Measurements from ENCODE around the gene PYGO1.
"Not testable (repeated sequence)": the region's sequence is repeated elsewhere in the genome, so short reads cannot be mapped to it uniquely, and the experiment has no call there.

The PYGO1 gene

DNA sequence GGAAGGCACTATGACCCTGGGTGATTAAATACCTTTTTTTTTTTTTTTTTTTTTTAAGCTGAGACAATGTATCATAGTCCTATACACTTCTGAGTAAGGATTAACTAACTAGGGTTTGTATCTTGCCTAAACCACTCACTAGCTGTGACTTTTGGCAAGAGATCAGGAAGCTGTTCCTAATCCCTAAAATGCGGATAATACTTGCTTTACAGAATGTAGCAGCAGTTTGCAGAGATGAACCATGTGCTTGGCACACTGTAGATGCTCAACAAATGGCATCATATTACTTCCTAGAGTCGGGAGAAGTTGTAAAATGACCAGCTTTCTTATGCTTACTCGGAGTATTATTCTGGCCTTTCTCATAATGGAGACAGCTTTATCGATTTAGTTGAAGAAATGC lies 25.6 kb upstream of the PYGO1 start:
- Histone ChIP-seq H3K27me3 (ENCODE audit: control insufficient read depth in 1 of 2, insufficient read depth in 2 of 2, low read length in 2 of 2) (no peaks in the 10 kb centered on the region), H3K27ac (ENCODE audit: low read length) (no peak overlapping the region), H3K9ac (ENCODE audit: low read length in 2 of 2) (no peak overlapping the region), H3K4me1 (ENCODE audit: control insufficient read depth, insufficient read depth, low read length) (no peaks in the 10 kb centered on the region), H3K4me3 (ENCODE audit: low read length in 2 of 2) (no peak overlapping the region), H3K36me3 (ENCODE audit: control insufficient read depth in 2 of 2, insufficient read depth in 2 of 2, low read length in 2 of 2) (peaks cover 0 to 6% of the 10 kb centered on the region in 2 donors), H3K9me3 (ENCODE audit: control insufficient read depth in 2 of 2, low read length in 2 of 2) (no peaks in the 10 kb centered on the region)

GRCh38 chr15:55606214-55606613 lies 18.1 kb upstream of the PYGO1 start:
- Histone ChIP-seq H3K9me3 (ENCODE audit: control insufficient read depth in 2 of 2, low read length in 2 of 2) (peaks cover 0 to 2% of the 10 kb centered on the region in 2 donors), H3K36me3 (ENCODE audit: control insufficient read depth in 2 of 2, insufficient read depth in 2 of 2, low read length in 2 of 2) (no peaks in the 10 kb centered on the region), H3K4me3 (ENCODE audit: low read length in 2 of 2) (no peak overlapping the region), H3K27ac (ENCODE audit: low read length) (no peak overlapping the region), H3K4me1 (ENCODE audit: control insufficient read depth, insufficient read depth, low read length) (no peaks in the 10 kb centered on the region), H3K9ac (ENCODE audit: low read length in 2 of 2) (no peak overlapping the region), H3K27me3 (ENCODE audit: control insufficient read depth in 1 of 2, insufficient read depth in 2 of 2, low read length in 2 of 2) (no peaks in the 10 kb centered on the region)

GRCh38 chr15:55601374-55601773 lies 13.2 kb upstream of the PYGO1 start:
- peaks cover 0 to 2% of the 10 kb centered on the region in 2 donors for H3K9me3 ChIP-seq (ENCODE audit: control insufficient read depth in 2 of 2, low read length in 2 of 2)
- no peak overlapping the region for H3K4me3 ChIP-seq (ENCODE audit: low read length in 2 of 2)
- no peak overlapping the region for H3K27ac ChIP-seq (ENCODE audit: low read length)
- no peaks in the 10 kb centered on the region for H3K36me3 ChIP-seq (ENCODE audit: control insufficient read depth in 2 of 2, insufficient read depth in 2 of 2, low read length in 2 of 2)
- H3K27me3 ChIP-seq (ENCODE audit: control insufficient read depth in 1 of 2, insufficient read depth in 2 of 2, low read length in 2 of 2): no peaks in the 10 kb centered on the region
- H3K4me1 ChIP-seq (ENCODE audit: control insufficient read depth, insufficient read depth, low read length): no peaks in the 10 kb centered on the region
- no peak overlapping the region for H3K9ac ChIP-seq (ENCODE audit: low read length in 2 of 2)

DNA sequence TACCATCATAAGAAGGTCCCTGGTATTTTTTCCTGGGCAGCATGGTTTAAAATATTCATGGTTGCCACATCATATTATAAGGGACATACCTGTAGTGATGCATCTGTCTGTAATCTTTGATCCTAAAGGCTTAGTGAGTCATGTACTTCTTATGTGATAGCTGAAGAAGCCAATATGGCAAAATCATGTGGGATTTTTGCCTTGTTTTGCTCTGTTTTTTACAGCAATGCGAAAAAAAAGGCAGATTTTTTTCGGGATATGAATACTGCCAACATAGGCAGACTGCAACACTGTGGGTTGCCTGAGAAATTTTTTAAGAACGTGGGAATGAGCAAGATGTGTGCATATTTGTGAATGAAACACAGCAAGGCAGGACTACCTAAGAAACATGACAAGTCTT lies 11.3 kb upstream of the PYGO1 start:
- Histone ChIP-seq H3K4me1 (ENCODE audit: control insufficient read depth, insufficient read depth, low read length) (no peaks in the 10 kb centered on the region), H3K36me3 (ENCODE audit: control insufficient read depth in 2 of 2, insufficient read depth in 2 of 2, low read length in 2 of 2) (no peaks in the 10 kb centered on the region), H3K9ac (ENCODE audit: low read length in 2 of 2) (no peak overlapping the region), H3K27ac (ENCODE audit: low read length) (no peak overlapping the region), H3K27me3 (ENCODE audit: control insufficient read depth in 1 of 2, insufficient read depth in 2 of 2, low read length in 2 of 2) (no peaks in the 10 kb centered on the region), H3K4me3 (ENCODE audit: low read length in 2 of 2) (no peak overlapping the region), H3K9me3 (ENCODE audit: control insufficient read depth in 2 of 2, low read length in 2 of 2) (no peaks in the 10 kb centered on the region)

DNA sequence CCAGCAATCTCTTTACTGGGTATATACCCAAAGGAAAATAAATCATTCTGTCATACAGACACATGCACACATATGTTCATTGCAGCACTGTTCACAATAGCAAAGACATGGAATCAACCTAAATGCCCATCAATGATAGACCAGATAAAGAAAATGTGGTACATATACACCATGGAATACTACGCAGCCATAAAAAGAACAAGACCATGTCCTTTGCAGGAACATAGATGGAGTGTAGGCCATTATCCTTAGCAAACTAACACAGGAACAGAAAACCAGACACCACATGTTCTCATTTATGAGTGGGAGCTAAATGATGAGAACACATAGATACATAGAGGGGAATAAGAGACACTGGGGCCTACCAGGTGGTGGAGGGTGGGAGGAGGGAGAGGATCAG lies 4.9 kb upstream of the PYGO1 start:
- H3K9ac ChIP-seq (ENCODE audit: low read length in 2 of 2); H3K4me1 ChIP-seq (ENCODE audit: control insufficient read depth, insufficient read depth, low read length): not testable (repeated sequence)

DNA sequence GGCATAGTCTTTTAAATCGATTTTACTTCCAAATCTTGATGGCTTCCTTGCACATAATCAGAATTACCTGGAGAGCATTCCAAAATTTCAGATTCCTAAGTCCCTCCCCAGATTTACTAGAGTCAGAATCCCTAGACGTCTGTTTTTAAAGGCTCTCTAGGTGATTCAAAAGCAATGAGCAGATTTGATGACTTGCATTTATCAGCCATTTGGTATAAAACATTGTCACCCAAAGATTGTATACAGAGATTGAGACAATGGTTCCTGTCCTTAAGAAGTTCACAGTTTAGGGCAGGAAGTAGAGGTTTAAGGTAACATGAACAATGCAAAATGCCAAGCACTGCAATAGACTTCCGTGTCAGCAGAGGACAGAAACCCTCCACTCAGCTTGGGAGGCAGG lies 2.6 kb upstream of the PYGO1 start:
- H3K27ac ChIP-seq (ENCODE audit: low read length): no peak overlapping the region
- no peaks in the 10 kb centered on the region for H3K9me3 ChIP-seq (ENCODE audit: control insufficient read depth in 2 of 2, low read length in 2 of 2)
- no peak overlapping the region for H3K4me3 ChIP-seq (ENCODE audit: low read length in 2 of 2)
- peaks cover 2% of the 10 kb centered on the region for H3K4me1 ChIP-seq (ENCODE audit: control insufficient read depth, insufficient read depth, low read length)
- no peaks in the 10 kb centered on the region for H3K27me3 ChIP-seq (ENCODE audit: control insufficient read depth in 1 of 2, insufficient read depth in 2 of 2, low read length in 2 of 2)
- H3K36me3 ChIP-seq (ENCODE audit: control insufficient read depth in 2 of 2, insufficient read depth in 2 of 2, low read length in 2 of 2): no peaks in the 10 kb centered on the region
- no peak overlapping the region for H3K9ac ChIP-seq (ENCODE audit: low read length in 2 of 2)

More for the DNA sequence above, 4.9 kb upstream of the PYGO1 start:
- H3K9me3 ChIP-seq (ENCODE audit: control insufficient read depth in 2 of 2, low read length in 2 of 2); H3K27me3 ChIP-seq (ENCODE audit: control insufficient read depth in 1 of 2, insufficient read depth in 2 of 2, low read length in 2 of 2); H3K4me3 ChIP-seq (ENCODE audit: low read length in 2 of 2); H3K27ac ChIP-seq (ENCODE audit: low read length); H3K36me3 ChIP-seq (ENCODE audit: control insufficient read depth in 2 of 2, insufficient read depth in 2 of 2, low read length in 2 of 2): not testable (repeated sequence)

GRCh38 chr15:55589287-55589686 lies 1.1 kb upstream of the PYGO1 start:
- Histone ChIP-seq H3K36me3 (ENCODE audit: control insufficient read depth in 2 of 2, insufficient read depth in 2 of 2, low read length in 2 of 2) (no peaks in the 10 kb centered on the region), H3K4me1 (ENCODE audit: control insufficient read depth, insufficient read depth, low read length) (peaks cover 2% of the 10 kb centered on the region), H3K4me3 (ENCODE audit: low read length in 2 of 2) (peak overlapping the region; percentile 82 to 87), H3K9ac (ENCODE audit: low read length in 2 of 2) (peak overlapping the region; percentile 83 to 88), H3K27ac (ENCODE audit: low read length) (no peak overlapping the region), H3K27me3 (ENCODE audit: control insufficient read depth in 1 of 2, insufficient read depth in 2 of 2, low read length in 2 of 2) (no peaks in the 10 kb centered on the region), H3K9me3 (ENCODE audit: control insufficient read depth in 2 of 2, low read length in 2 of 2) (no peaks in the 10 kb centered on the region)

DNA sequence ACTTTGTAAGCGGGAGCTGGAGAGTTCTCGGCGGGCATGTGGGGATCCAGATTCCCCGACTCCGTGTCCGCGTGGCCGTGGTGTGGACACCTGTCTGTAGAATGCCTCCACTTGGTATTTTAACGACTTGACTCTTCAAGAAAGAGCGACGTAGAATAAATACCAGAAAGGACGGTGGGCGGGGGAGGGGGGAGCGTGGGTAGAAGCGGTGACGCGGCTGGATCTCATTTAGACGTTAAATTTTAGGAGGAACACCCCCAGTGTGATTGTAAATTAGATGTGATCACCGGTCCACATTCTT lies 620 bp upstream of the PYGO1 start:
- H3K27me3 ChIP-seq (ENCODE audit: control insufficient read depth in 1 of 2, insufficient read depth in 2 of 2, low read length in 2 of 2): no peaks in the 10 kb centered on the region
- peak overlapping the region; percentile 83 to 88 for H3K9ac ChIP-seq (ENCODE audit: low read length in 2 of 2)
- H3K4me1 ChIP-seq (ENCODE audit: control insufficient read depth, insufficient read depth, low read length): peaks cover 2% of the 10 kb centered on the region
- H3K9me3 ChIP-seq (ENCODE audit: control insufficient read depth in 2 of 2, low read length in 2 of 2): no peaks in the 10 kb centered on the region
- peak overlapping the region; percentile 82 to 87 for H3K4me3 ChIP-seq (ENCODE audit: low read length in 2 of 2)
- no peaks in the 10 kb centered on the region for H3K36me3 ChIP-seq (ENCODE audit: control insufficient read depth in 2 of 2, insufficient read depth in 2 of 2, low read length in 2 of 2)
- peak overlapping the region; percentile 72 for H3K27ac ChIP-seq (ENCODE audit: low read length)

GRCh38 chr15:55587321-55588069 lies 650 bp downstream of the PYGO1 start:
- Histone ChIP-seq H3K9ac (ENCODE audit: low read length in 2 of 2) (peak overlapping the region; percentile 77 to 85), H3K27me3 (ENCODE audit: control insufficient read depth in 1 of 2, insufficient read depth in 2 of 2, low read length in 2 of 2) (no peaks in the 10 kb centered on the region), H3K9me3 (ENCODE audit: control insufficient read depth in 2 of 2, low read length in 2 of 2) (no peaks in the 10 kb centered on the region), H3K27ac (ENCODE audit: low read length) (peak overlapping the region; percentile 58), H3K4me3 (ENCODE audit: low read length in 2 of 2) (peak overlapping the region; percentile 79 to 82), H3K4me1 (ENCODE audit: control insufficient read depth, insufficient read depth, low read length) (peaks cover 2% of the 10 kb centered on the region), H3K36me3 (ENCODE audit: control insufficient read depth in 2 of 2, insufficient read depth in 2 of 2, low read length in 2 of 2) (no peaks in the 10 kb centered on the region)

GRCh38 chr15:55586808-55587207 lies 1.3 kb downstream of the PYGO1 start:
- Histone ChIP-seq H3K27me3 (ENCODE audit: control insufficient read depth in 1 of 2, insufficient read depth in 2 of 2, low read length in 2 of 2) (no peaks in the 10 kb centered on the region), H3K9me3 (ENCODE audit: control insufficient read depth in 2 of 2, low read length in 2 of 2) (no peaks in the 10 kb centered on the region), H3K4me1 (ENCODE audit: control insufficient read depth, insufficient read depth, low read length) (peaks cover 2% of the 10 kb centered on the region), H3K4me3 (ENCODE audit: low read length in 2 of 2) (peak overlapping the region; percentile 79 to 82), H3K36me3 (ENCODE audit: control insufficient read depth in 2 of 2, insufficient read depth in 2 of 2, low read length in 2 of 2) (no peaks in the 10 kb centered on the region), H3K9ac (ENCODE audit: low read length in 2 of 2) (peak overlapping the region in 1 of 2 donors; percentile 85), H3K27ac (ENCODE audit: low read length) (no peak overlapping the region)

GRCh38 chr15:55576943-55577342 lies 11.2 kb downstream of the PYGO1 start:
- H3K4me1 ChIP-seq (ENCODE audit: control insufficient read depth, insufficient read depth, low read length): no peaks in the 10 kb centered on the region
- no peaks in the 10 kb centered on the region for H3K36me3 ChIP-seq (ENCODE audit: control insufficient read depth in 2 of 2, insufficient read depth in 2 of 2, low read length in 2 of 2)
- no peaks in the 10 kb centered on the region for H3K9me3 ChIP-seq (ENCODE audit: control insufficient read depth in 2 of 2, low read length in 2 of 2)
- no peak overlapping the region for H3K9ac ChIP-seq (ENCODE audit: low read length in 2 of 2)
- H3K4me3 ChIP-seq (ENCODE audit: low read length in 2 of 2): no peak overlapping the region
- H3K27ac ChIP-seq (ENCODE audit: low read length): no peak overlapping the region
- H3K27me3 ChIP-seq (ENCODE audit: control insufficient read depth in 1 of 2, insufficient read depth in 2 of 2, low read length in 2 of 2): no peaks in the 10 kb centered on the region
